GM18508 (cell line): ENCODE data around the gene H3-3A.

Experiments
- ATAC-seq: cut with Tn5 transposase; IDR thresholded peaks from one replicate; pipeline ENCODE4 v1.9.1; 2021; ENCODE audit warnings: moderate number of reproducible peaks; ENCODE audit not compliant: insufficient read depth, unreplicated experiment

The H3-3A gene

DNA sequence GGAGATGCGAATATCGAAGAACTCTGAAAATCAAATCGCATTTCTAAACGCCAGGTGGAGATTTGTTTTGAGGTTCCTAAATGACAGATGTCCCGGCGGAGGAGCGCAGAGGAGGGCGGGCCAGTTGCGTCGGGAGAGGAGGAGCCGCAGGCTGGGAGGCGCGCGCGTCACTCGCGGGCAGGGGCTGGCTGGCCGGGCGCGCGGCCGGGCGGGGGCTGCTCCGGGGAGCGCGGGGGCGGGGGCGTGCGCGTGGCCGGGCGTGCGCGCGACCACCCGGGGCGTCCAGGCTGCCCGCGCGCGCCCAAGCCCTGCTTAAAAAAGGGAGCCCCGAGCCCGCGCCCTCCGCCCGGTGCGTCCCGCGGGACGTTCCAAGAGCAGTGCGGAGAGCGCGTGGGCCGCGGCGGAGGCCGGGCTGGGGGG, 47.3 kb downstream of the H3-3A start:
- ATAC-seq: peak; percentile 45

DNA sequence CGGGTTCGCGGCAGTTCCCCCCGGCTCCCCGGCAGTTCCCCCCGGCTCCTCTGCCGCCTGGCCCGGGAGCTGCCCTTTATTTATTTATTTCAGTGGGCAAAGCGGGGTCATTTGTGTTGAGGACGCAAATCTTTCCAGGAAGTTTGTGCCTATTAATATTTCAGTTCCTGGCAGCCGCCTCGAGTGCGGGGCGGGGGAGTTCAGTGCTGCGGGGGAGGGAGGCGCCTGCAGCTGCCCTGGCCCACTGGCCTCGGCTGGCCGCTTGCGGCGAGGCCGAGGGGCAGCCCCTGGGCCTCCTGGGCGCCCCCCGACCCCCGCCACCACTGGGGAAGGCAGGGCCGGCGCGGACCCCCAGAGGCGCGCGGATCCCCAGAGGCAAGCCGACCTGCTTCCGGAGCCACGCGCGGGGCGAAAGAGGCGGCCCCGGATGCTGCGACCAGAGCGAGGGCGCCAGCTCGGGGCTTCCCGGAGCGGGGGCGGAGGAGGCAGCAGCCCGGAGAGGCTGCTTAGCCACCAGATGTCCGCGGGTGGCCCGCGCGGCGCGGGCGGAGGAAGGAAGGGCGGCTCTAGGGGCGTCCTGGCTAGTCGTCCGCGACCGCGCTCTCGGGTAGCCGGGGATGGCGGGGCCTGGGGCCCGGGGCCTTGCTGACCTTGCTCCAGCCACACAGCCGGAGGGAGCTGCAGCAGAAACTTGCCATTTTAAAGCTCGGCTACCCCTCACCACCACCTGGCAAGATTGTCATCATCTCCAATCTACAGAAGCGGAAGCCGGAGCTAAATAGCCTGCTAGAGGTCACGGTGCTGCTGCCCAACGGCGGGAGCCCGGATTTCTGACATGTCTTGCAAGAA, 48.0 kb downstream of the H3-3A start:
- peak; percentile 63 for ATAC-seq

DNA sequence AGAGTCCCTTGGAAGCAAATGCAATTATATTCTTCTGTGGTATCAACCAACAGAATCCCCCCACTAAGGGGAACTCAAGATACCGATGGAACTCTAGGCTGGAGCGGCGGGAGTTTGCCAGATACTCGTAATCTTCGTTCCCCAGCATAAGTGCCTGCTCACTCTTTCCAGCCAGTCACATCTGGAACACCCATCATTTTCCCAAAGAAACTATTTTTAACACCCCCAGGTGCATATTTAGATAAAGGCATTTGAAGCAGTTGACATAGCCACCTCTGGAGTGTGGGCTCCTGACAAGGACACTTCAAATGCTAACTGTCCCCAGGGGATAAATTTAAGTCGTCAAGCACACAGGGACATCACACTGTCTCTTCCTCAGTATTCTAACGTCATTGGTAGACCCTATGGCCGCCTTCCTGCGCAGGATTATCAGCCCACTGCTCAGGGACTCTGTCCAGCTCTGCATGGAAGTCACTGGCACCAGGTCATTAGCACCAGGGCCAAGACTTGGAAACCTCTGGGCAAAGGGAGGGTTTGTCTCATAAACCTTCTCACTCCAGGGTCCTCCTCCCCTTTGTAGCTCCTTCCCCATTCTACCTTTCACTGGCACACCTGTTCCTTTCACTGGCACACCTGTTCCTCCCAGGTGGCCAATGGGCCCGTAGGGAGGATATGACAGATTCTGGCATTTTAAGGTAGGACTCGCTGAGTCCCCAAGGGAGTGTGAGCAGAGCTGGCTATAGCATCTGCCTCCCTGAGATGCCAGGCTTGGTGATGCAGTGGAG, 48.8 kb downstream of the H3-3A start:
- no peak for ATAC-seq

DNA sequence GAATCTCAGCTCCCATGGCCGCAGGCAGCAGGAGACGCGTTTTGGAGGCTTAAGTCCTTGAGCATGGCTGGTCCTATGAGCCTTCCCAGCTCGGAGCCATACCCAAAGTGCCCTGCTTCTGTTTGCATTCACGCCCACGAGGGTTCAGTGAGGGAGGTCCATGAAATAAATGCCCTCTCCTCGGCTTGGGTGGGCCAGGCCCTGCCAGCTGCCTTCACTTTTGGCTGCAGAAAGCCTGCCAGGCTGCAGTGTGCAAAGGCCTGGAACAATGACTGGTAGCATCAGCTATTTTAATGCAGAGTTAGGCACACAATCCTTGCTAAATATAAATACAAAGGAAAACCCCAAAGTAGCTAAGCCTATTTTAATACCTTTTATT, 49.4 kb downstream of the H3-3A start:
- no peak for ATAC-seq

DNA sequence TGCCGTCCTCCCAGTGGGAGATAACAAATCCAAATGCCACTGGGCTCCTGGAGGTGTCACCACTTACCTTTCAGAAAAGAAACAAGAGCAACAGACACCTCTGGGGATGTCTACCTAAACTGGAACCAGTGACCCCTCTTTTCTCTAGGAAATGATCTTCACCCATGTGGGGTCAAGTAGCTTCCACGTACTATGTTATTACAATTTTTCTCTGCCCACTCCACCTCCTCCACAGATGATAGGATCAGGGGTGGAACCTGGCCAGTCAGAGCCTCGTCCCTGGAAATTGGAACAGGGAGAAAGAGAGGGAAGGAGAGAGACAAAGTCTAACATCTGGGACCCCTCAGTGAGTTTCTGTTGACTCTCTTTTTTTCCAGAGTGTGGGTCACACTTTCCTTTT, 50.1 kb downstream of the H3-3A start:
- ATAC-seq: no peak

DNA sequence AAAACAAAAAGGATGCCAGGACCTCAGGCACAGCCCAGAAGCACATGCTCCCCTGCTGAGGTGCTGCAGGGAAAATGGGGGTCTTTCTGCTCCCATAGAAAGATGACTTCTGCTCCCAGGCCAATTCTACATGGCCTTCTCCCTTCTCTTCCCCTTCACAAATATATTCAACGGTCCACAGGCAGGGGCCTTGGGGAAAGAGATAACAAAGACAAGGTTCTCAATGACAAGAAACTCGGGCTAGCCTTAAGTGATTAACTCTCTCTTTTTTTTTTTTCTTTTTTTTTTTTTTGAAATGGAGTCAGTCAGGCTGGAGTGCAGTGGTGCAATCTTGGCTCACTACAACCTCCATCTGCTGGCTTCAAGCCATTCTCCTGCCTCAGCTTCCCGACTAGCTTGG, 54.2 kb downstream of the H3-3A start:
- ATAC-seq: no peak

DNA sequence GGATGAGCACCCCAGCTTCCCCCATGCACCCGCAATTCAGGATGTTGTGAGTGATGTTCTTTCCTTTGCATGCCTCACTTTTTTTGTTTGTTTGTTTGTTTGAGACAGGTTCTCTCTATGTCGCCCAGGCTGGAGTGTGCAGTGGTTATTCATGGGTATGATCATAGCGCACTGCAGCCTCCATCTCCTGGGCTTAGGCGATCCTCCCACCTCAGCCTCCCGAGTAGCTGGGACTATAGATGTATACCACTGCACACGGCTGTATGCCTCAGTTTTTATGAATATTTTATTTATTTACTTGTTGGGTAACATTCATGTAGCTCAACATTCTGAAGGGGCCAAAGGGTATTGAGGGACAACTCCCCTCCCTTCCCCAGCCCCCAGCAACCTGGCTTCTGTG, 54.8 kb downstream of the H3-3A start:
- ATAC-seq: no peak

DNA sequence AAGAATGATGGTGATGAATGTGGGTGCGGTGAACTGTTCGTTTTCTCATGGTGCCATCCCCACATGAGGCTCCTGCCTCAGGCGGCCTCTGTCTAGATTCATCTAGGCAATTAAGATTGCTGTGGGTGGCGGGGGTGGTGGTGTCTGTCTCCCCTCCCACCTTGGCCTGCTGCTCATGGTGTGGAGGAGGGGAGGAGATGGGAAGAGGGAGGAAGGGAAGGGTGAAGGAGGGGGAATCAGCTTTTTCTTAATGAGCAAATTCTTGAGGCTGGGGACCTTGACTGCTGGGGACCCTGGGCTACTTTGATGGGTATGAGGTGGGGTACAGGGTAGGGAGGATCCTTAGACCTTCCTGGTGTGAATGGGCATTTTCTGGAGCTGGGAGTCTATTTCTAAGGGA, 55.8 kb downstream of the H3-3A start:
- ATAC-seq: no peak

DNA sequence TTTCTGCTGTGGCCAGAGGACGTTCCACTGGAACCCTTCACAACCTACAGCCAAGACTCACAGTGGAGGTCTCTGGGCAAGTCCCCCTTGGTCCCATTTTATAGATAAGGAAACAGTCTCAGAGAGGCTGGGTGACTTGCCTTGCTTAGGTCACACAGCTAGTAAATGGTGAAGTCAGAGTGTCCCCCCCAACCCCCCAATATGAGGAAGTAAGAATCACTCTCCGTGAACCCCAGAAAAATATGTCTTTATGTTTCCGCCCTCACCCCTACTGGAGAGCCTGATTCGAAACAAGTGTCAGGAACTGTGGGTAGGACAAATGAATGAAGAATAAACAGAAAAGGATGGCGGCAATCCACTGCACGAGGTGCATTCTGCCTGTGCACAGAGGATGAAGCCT, 56.7 kb downstream of the H3-3A start:
- no peak for ATAC-seq

DNA sequence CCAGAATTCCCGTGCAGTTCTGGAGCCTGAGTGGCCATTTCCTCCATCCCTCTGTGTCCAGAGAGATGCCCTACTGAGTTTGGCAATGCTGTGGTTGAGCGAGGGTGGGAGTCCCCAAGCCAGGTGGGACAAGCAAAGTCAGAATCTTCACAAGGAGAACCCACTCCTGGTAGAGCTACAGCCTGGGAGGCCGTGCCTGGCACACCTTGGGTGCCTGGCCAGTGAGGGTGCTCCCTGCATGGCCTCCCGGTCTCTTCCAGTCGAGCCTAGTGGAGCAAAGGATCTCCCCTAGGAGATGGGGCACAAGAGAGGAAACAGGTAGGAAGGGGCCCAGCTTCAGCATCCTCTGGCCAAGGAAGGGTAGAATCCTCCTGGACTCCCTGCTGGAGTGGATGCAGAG, 57.9 kb downstream of the H3-3A start:
- ATAC-seq: no peak

DNA sequence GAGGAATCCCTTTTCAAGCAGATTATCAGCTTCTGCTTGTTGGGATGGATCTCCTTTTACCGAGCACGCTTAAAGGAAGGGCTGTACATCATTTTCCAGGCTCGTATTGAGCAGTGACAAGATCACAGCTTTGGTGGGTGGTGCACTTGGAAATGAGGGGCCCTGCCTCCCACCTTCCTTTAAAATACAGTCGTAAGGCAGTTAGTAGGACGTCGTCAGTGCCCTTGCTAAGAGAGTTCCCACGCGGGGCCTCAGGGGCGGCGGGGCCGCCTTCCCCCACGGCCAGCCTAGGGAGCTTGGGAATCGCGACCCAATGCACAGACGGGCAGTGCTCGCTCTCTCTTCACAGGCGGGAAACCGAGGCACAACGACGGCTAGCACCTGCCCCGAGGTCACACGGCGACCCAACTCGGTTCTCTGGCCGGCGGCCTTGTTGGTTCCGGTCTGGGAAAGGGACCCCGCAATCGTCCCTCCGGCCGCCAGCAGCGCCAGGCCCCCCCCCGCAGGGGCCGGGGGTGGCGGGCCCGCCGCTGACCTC, 58.6 kb downstream of the H3-3A start:
- ATAC-seq: no peak
